Tibial artery (tissue), 4 donors: ENCODE measurements around the gene RALGDS.

ENCODE experiments used
- DNase-seq, 2 donors: peaks; one replicate each; pipeline ENCODE4 v3.0.0-alpha.2; 2019
- H3K27ac ChIP-seq, 2 donors: fragments of 200-600 bp; sonication (generic) in 1 of 2; 1 replicate in 1 of 2; 2 replicates in 1 of 2; pipeline ENCODE4 v1.5.1; 2018 to 2019; ENCODE audit warnings: mild to moderate bottlenecking in 1 of 2
- H3K27me3 ChIP-seq, 2 donors: fragments of 200-600 bp; sonication (generic) in 1 of 2; one replicate each; pipeline versions ENCODE4 v1.5.1 to v1.6.0; 2016 to 2019
- H3K36me3 ChIP-seq, 3 donors: fragments of 200-600 bp; sonication (generic) in 2 of 3; one replicate each; pipeline ENCODE4 v1.5.1; 2016 to 2019; ENCODE audit warnings: mild to moderate bottlenecking in 2 of 3
- H3K4me1 ChIP-seq, 4 donors: fragments of 200-600 bp; sonication (generic) in 2 of 4; 1 replicate in 3 of 4; 2 replicates in 1 of 4; pipeline ENCODE4 v1.5.1; 2016 to 2019
- H3K4me3 ChIP-seq, 2 donors: fragments of 200-600 bp; sonication (generic) in 1 of 2; 1 replicate in 1 of 2; 2 replicates in 1 of 2; pipeline ENCODE4 v1.5.1; 2018 to 2019; ENCODE audit warnings: mild to moderate bottlenecking in 2 of 2
- H3K9me3 ChIP-seq, 3 donors: fragments of 200-600 bp; sonication (generic) in 1 of 3; one replicate each; pipeline ENCODE4 v1.5.1; 2016 to 2019
- intact Hi-C: fragments of 100-400 bp; cut with DNase I; formaldehyde crosslinking; loops from one replicate; pipeline ENCODE4 v1.15.0; 2023; ENCODE audit warnings: low total_unique reads
- TF ChIP-seq, protein P1 (sequence below), 2 experiments: fragments of 200-600 bp in 1 of 2; fragments of 450-650 bp in 1 of 2; IDR thresholded peaks; one replicate each; pipeline ENCODE4 v1.5.1; 2017 to 2019; ENCODE audit warnings: antibody characterized with exemption in 2 of 2, mild to moderate bottlenecking in 1 of 2, moderate library complexity in 1 of 2

RALGDS gene

DNA sequence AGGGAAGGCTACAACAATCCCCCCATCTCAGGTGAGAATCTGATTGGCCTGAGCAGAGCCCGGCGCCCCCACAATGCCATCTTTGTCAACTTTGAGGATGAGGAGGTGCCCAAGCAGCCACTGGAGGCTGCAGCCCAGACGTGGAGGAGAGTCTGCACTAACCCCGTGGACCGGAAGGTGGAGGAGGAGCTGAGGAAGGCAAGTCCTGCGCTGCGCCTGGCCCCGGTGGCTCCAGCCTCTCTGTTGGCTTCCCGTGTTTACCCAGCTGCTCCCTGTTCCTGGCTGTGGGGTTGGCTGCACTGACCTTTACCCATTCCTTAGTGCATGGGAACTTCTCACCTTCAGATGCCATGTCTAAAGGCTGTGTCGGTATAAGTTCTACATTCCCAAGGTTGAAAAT lies 70.3 kb downstream of the RALGDS start:
- no peaks in the 10 kb centered on the region for H3K27me3 ChIP-seq
- no peaks in the 10 kb centered on the region for H3K9me3 ChIP-seq
- DNase-seq: no peak
- no peak overlapping the region for H3K4me3 ChIP-seq
- TF ChIP-seq, protein P1, sequence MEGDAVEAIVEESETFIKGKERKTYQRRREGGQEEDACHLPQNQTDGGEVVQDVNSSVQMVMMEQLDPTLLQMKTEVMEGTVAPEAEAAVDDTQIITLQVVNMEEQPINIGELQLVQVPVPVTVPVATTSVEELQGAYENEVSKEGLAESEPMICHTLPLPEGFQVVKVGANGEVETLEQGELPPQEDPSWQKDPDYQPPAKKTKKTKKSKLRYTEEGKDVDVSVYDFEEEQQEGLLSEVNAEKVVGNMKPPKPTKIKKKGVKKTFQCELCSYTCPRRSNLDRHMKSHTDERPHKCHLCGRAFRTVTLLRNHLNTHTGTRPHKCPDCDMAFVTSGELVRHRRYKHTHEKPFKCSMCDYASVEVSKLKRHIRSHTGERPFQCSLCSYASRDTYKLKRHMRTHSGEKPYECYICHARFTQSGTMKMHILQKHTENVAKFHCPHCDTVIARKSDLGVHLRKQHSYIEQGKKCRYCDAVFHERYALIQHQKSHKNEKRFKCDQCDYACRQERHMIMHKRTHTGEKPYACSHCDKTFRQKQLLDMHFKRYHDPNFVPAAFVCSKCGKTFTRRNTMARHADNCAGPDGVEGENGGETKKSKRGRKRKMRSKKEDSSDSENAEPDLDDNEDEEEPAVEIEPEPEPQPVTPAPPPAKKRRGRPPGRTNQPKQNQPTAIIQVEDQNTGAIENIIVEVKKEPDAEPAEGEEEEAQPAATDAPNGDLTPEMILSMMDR (IDR thresholded peaks at IDR 0.05): no peak
- peaks cover 0 to 12% (median 11%) of the 10 kb centered on the region in 4 donors for H3K4me1 ChIP-seq
- H3K36me3 ChIP-seq: peaks cover 81 to 98% (median 84%) of the 10 kb centered on the region in 3 donors
- intact Hi-C loops: no loop called here
- H3K27ac ChIP-seq: no peak overlapping the region

DNA sequence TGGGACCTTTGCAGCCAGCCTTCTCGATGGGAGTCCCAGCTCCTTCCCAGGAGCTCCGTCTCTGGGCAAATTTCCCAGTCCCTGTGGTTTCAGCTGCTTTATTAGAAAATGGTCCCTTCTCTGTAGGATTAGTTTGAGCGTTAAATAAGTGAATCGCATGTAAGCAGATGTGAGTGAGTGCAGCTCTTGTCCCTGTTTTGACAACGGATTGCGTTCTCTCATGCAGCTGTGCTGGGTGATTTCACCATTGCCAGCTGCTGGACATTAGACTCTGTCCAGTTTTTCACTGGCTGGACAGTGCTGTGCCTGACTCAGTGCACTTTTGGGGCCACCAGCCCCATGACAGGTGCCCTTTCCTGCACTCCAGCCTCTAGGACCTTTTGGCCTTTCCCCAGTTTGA lies 70.9 kb downstream of the RALGDS start:
- H3K27ac ChIP-seq: no peak overlapping the region

GRCh38 chr9:133049043-133049442 lies 72.0 kb downstream of the RALGDS start:
- TF ChIP-seq, protein P1 (IDR thresholded peaks at IDR 0.05): no peak
- H3K4me3 ChIP-seq: no peak overlapping the region
- H3K27me3 ChIP-seq: no peaks in the 10 kb centered on the region
- no peaks in the 10 kb centered on the region for H3K4me1 ChIP-seq
- DNase-seq: no peak
- intact Hi-C loops: no loop called here
- H3K9me3 ChIP-seq: no peaks in the 10 kb centered on the region
- H3K27ac ChIP-seq: no peak overlapping the region
- peaks cover 83 to 98% (median 84%) of the 10 kb centered on the region in 3 donors for H3K36me3 ChIP-seq

More for the DNA sequence above, 70.9 kb downstream of the RALGDS start:
- Histone ChIP-seq H3K9me3 (no peaks in the 10 kb centered on the region), H3K4me1 (peaks cover 0 to 9% (median 9%) of the 10 kb centered on the region in 4 donors), H3K27me3 (no peaks in the 10 kb centered on the region), H3K4me3 (no peak overlapping the region), H3K36me3 (peaks cover 81 to 98% (median 84%) of the 10 kb centered on the region in 3 donors)
- TF ChIP-seq, protein P1 (IDR thresholded peaks at IDR 0.05): no peak
- intact Hi-C loops: no loop called here
- no peak for DNase-seq

- H3K9me3 ChIP-seq: no peaks in the 10 kb centered on the region
- DNase-seq: no peak
- H3K27me3 ChIP-seq: no peaks in the 10 kb centered on the region
- H3K36me3 ChIP-seq: peaks cover 83 to 98% (median 84%) of the 10 kb centered on the region in 3 donors
- no peak overlapping the region for H3K4me3 ChIP-seq
- TF ChIP-seq, protein P1 (IDR thresholded peaks at IDR 0.05): no peak
- no peaks in the 10 kb centered on the region for H3K4me1 ChIP-seq
- no peak overlapping the region for H3K27ac ChIP-seq
- intact Hi-C loops: no loop called here
These were observed 72.4 kb downstream of the RALGDS start for GRCh38 chr9:133048595-133048994.
